Measurements from ENCODE around the gene LRRC34. TPM values are rescaled to one million over a fixed set of nuclear protein-coding genes. Genes with fewer than 3 reads are reported as not detected.

Gene LRRC34
- total RNA-seq, 1 donor from 2014 or later: 7.0 TPM

GRCh38 chr3:169772897-169773816, 39.5 kb downstream of the LRRC34 start, which contains the start of gene MYNN:
MYNN (plus strand) TSS chr3:169773396; CDS start chr3:169774296, 900 bp downstream.
- H3K36me3 Mint-ChIP-seq (ENCODE audit: insufficient read depth): peaks cover 8% of the 10 kb centered on the region
- TF ChIP-seq, protein P1, sequence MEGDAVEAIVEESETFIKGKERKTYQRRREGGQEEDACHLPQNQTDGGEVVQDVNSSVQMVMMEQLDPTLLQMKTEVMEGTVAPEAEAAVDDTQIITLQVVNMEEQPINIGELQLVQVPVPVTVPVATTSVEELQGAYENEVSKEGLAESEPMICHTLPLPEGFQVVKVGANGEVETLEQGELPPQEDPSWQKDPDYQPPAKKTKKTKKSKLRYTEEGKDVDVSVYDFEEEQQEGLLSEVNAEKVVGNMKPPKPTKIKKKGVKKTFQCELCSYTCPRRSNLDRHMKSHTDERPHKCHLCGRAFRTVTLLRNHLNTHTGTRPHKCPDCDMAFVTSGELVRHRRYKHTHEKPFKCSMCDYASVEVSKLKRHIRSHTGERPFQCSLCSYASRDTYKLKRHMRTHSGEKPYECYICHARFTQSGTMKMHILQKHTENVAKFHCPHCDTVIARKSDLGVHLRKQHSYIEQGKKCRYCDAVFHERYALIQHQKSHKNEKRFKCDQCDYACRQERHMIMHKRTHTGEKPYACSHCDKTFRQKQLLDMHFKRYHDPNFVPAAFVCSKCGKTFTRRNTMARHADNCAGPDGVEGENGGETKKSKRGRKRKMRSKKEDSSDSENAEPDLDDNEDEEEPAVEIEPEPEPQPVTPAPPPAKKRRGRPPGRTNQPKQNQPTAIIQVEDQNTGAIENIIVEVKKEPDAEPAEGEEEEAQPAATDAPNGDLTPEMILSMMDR (IDR thresholded peaks at IDR 0.05; ENCODE audit: unreplicated experiment): peak; percentile 25
- H3K27me3 Mint-ChIP-seq: no peaks in the 10 kb centered on the region
- DNase-seq (ENCODE audit: low spot score, unreplicated experiment): peak; percentile 75
- no peaks in the 10 kb centered on the region for H3K9me3 Mint-ChIP-seq (ENCODE audit: low read depth)
- peak within 1 kb of the TSS; percentile 99 for H3K27ac Mint-ChIP-seq
- peak within 1 kb of the TSS; percentile 99 for H3K4me3 Mint-ChIP-seq (ENCODE audit: low read depth)
- H3K4me1 Mint-ChIP-seq (ENCODE audit: low read depth): peaks cover 16% of the 10 kb centered on the region

DNA sequence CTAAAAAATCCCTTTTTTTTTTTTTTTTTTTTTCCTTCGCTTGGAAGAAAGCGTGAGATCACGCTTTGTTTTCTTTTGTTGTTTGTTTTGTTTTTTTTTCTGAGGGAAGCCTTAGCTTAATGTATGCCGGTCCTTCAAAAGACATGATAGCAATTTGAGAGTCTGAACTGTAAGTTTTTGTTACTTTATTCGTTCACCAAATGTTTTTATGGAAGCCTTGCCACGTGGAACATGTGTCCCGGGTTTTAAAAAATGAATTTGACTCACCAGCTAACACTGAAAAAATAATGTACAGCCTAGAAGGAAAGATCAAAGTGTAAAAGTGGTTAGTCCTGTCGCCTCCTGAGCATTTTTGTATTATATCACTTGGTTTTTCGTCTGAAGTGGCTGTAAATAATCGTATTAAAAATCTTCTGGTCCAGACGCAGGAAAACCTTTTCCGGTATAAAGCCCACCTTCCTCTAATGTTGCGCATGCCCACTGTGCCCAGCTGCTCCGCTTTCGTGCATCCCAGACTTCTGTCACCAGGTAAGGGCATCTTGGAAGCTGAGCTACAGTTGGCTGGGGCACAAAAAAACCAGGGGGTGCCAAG, 40.3 kb downstream of the LRRC34 start:
- Mint-ChIP-seq H3K4me1 (ENCODE audit: low read depth) (peaks cover 16% of the 10 kb centered on the region), H3K4me3 (ENCODE audit: low read depth) (peak overlapping the region; percentile 99), H3K9me3 (ENCODE audit: low read depth) (no peaks in the 10 kb centered on the region), H3K27ac (peak overlapping the region; percentile 99), H3K36me3 (ENCODE audit: insufficient read depth) (peaks cover 6% of the 10 kb centered on the region), H3K27me3 (no peaks in the 10 kb centered on the region)
- DNase-seq (ENCODE audit: low spot score, unreplicated experiment): peak; percentile 42
- TF ChIP-seq, protein P1 (IDR thresholded peaks at IDR 0.05; ENCODE audit: unreplicated experiment): no peak

DNA sequence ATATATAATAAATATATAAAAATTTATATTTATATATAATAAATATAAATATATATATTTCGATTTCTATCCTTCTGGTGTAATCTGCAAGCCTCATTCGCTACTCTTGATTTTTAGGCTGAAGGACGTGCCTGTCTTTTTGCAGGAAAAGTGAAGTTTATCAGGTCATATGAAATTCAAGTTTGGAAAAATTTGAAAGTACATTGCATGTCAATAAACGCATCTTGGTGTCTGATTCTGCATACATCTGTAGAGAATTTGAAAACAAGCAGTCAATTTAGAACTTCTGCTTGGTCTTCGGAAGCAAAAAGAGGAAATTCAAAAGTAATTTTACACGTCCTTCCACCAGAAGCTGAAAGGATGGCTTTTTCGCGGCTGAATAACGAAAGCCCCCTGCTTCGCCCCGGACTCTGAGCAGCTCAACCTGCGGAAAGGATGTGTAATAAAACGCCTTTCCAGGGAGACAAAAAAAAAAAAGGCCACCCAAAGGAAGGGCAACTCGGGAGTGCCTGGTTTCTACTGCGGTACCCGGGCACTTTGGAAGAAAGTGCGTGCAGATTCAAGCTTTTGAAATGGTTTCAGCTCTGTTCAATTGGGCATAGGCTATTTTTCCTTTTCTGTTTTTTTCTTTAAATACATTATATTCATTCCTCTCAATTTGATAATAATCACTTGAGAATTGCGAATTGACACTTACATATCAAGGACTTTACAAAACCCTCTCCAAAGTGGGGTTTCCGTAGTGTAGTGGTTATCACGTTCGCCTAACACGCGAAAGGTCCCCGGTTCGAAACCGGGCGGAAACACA, 41.0 kb downstream of the LRRC34 start:
- TF ChIP-seq, protein P1 (IDR thresholded peaks at IDR 0.05; ENCODE audit: unreplicated experiment): no peak
- peak; percentile 50 for DNase-seq (ENCODE audit: low spot score, unreplicated experiment)
- Mint-ChIP-seq H3K27ac (peak overlapping the region; percentile 99), H3K9me3 (ENCODE audit: low read depth) (no peaks in the 10 kb centered on the region), H3K4me3 (ENCODE audit: low read depth) (peak overlapping the region; percentile 99), H3K36me3 (ENCODE audit: insufficient read depth) (peaks cover 4% of the 10 kb centered on the region), H3K4me1 (ENCODE audit: low read depth) (peaks cover 16% of the 10 kb centered on the region), H3K27me3 (no peaks in the 10 kb centered on the region)

DNA sequence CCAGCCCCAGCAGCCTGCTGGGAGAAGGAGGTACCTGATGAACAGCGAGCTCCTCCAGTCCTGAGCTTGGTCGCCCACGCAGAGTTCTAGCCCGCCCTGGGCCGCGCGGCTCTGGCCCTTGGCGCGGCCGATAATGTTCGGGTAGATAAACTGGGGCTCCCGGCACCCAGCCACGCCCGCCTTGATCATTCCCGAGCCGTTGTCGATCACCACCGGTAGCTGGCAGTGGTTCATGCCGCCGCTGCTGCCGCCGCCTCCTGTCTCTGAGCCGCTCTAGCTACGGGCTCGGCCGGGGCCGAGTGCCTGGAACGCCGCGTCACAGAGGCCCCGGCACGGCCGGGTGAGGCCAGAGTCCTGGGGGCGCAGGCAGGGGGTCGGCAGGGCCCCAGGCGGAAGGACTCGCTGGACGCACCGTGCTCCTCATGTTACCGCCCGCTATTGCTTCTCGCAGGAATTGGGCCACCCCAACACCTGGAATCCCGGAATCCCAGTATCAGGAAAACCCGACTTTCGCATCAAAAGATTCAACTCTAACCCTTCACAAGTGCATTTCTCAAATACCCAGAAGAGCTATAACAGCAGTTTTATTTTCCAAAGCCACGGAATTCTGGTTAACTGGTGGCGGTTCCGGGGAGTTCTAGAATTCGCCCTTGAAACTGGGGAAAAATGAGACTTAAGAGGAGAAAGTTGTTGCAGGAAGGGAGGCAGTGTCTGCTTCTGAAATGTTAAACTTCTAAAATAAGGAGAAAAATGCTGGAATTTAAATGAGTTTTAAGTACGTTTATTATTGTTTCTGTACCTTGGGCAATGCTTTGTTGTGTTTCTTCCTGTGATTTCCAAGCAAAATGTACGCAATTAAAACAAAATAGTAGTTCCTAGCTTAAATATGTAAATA, 43.2 kb downstream of the LRRC34 start, which contains the start of gene ACTRT3:
Gene ACTRT3 (minus strand): TSS at position 275 of the 895 bp plus-strand sequence. CDS start 41 bp downstream, at position 234.
- H3K4me3 Mint-ChIP-seq (ENCODE audit: low read depth): peak within 1 kb of the TSS; percentile 87
- H3K27me3 Mint-ChIP-seq: no peaks in the 10 kb centered on the region
- peaks cover 9% of the 10 kb centered on the region for H3K9me3 Mint-ChIP-seq (ENCODE audit: low read depth)

More for the DNA sequence above, 43.2 kb downstream of the LRRC34 start, which contains the start of gene ACTRT3:
- peaks cover 12% of the 10 kb centered on the region for H3K4me1 Mint-ChIP-seq (ENCODE audit: low read depth)
- peaks cover 6% of the 10 kb centered on the region for H3K36me3 Mint-ChIP-seq (ENCODE audit: insufficient read depth)
- peak within 1 kb of the TSS; percentile 97 for H3K27ac Mint-ChIP-seq
- peak; percentile 67 for DNase-seq (ENCODE audit: low spot score, unreplicated experiment)
- TF ChIP-seq, protein P1 (IDR thresholded peaks at IDR 0.05; ENCODE audit: unreplicated experiment): no peak
